Measurements from ENCODE around the gene ANAPC4. TPM values are rescaled to one million over a fixed set of nuclear protein-coding genes. Genes with fewer than 3 reads are reported as not detected.

ANAPC4 gene
- total and polyA plus RNA-seq, 5 donors = 10.3 to 16.0 (median 15.1) TPM

- intact Hi-C loops (cut with DNase I) = no loop called here
Measured at GRCh38 chr4:25451676-25452075, 74.6 kb downstream of the ANAPC4 start.

DNA sequence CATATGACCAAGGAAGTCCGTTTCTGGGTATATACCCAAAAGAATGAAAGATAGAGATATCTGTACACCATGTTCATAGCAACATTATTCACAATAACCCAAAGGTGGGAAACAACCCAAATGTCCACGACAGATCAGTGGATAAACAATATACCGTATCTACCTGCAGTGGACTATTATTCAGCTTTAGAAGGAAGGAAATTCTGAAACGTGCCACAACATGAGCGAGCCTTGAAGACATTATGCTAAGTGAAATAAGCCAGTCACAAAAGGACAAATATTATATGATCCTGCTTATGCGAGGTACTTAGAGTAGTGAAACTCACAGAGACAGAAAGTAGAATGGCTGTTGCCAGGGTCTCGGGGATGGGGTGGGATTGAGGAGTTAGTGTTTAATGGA is 75.0 kb downstream of the ANAPC4 start:
- DNase-seq = no peak
- intact Hi-C loops (cut with DNase I) = no loop called here
- no peaks in the 10 kb centered on the region for H3K9me3 ChIP-seq (ENCODE audit: control insufficient read depth, low read length)
- H3K4me1 ChIP-seq (ENCODE audit: control insufficient read depth, insufficient read depth, low read length) = no peaks in the 10 kb centered on the region
- 92% methylated on average over 7 of the region's 7 CpGs for WGBS
- H3K27ac ChIP-seq (ENCODE audit: low read length) = no peak overlapping the region
- no peaks in the 10 kb centered on the region for H3K27me3 ChIP-seq (ENCODE audit: control insufficient read depth, insufficient read depth)
- no peak for ATAC-seq
- no peak overlapping the region for H3K4me3 ChIP-seq (ENCODE audit: low read length)

More at GRCh38 chr4:25451676-25452075, 74.6 kb downstream of the ANAPC4 start:
- DNase-seq (no peak), ATAC-seq (no peak)
- Histone ChIP-seq H3K4me3 (ENCODE audit: low read length) (no peak overlapping the region), H3K27me3 (ENCODE audit: control insufficient read depth, insufficient read depth) (no peaks in the 10 kb centered on the region), H3K27ac (ENCODE audit: low read length) (no peak overlapping the region), H3K9me3 (ENCODE audit: control insufficient read depth, low read length) (no peaks in the 10 kb centered on the region), H3K4me1 (ENCODE audit: control insufficient read depth, insufficient read depth, low read length) (no peaks in the 10 kb centered on the region)
- 95% methylated on average over 2 of the region's 2 CpGs for WGBS

DNA sequence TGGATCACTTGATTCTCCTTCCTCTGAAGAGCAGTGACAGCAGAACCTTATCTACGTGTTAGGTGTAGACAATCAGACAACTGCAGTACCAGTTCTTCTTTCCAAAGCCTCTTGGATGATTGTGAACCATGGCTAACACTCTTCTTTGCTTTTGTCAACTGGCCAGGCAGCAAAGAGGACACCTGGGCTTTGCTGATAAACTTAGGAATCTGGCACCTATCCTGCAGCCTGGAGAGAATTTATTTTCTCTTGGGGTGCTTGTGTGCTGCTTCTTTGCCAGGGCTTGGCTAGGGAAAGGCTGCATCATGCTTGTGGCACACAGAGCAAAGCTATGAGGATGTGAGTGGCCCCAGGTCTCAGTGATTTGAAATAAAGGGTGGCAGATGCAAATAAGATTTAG is 77.4 kb downstream of the ANAPC4 start:
- H3K27me3 ChIP-seq (ENCODE audit: control insufficient read depth, insufficient read depth) = no peaks in the 10 kb centered on the region
- intact Hi-C loops (cut with DNase I) = no loop called here
- ATAC-seq (no peak), DNase-seq (no peak)
- H3K9me3 ChIP-seq (ENCODE audit: control insufficient read depth, low read length) = no peaks in the 10 kb centered on the region
- no peaks in the 10 kb centered on the region for H3K4me1 ChIP-seq (ENCODE audit: control insufficient read depth, insufficient read depth, low read length)
- 50% methylated on average over 1 of the region's 1 CpG for WGBS
- H3K27ac ChIP-seq (ENCODE audit: low read length) = no peak overlapping the region
- H3K4me3 ChIP-seq (ENCODE audit: low read length) = no peak overlapping the region

- Histone ChIP-seq H3K27me3 (ENCODE audit: control insufficient read depth, insufficient read depth) (no peaks in the 10 kb centered on the region), H3K9me3 (ENCODE audit: control insufficient read depth, low read length) (no peaks in the 10 kb centered on the region), H3K4me3 (ENCODE audit: low read length) (no peak overlapping the region), H3K4me1 (ENCODE audit: control insufficient read depth, insufficient read depth, low read length) (no peaks in the 10 kb centered on the region), H3K27ac (ENCODE audit: low read length) (no peak overlapping the region)
- intact Hi-C loops (cut with DNase I) = no loop called here
- WGBS = 63% methylated on average over 3 of the region's 3 CpGs
- ATAC-seq (peak in 1 of 2 donors; percentile 93), DNase-seq (no peak)
Measured at GRCh38 chr4:25457053-25457715, 80.1 kb downstream of the ANAPC4 start.

DNA sequence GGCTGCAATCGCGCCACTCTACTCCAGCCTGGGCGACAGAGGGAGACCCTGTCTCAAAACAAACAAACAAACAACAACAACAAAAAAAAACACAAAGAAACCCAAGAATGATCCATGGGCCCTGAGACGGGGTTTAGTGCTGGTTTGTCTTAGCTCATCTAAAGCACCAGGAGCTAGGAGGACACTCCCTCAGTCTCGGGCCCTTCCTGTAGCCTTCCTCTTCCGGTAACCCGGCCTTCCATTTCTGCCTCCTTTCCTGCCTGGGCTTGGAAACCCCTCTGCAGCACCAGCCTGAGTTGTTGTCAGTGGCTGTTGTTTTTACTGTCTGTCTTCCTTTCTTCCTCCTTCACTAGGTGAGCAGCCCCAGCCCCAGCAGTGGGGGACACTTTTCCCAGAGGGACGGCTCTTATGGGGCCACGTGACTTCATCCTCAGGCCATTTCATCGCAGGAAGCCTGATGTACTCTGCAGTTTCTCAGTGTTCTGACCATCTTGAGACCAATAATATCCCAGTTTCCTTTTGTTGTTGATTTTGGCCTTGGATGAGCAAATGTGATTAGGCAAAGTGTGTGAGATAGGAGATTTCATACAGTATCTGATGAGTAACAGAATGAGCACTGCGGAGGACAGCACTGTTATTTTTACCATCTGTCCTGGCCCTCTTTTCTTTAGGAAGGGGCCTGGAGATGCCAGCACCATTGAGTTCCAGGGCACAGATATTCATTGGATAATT is 90.1 kb downstream of the ANAPC4 start:
- Histone ChIP-seq H3K27me3 (ENCODE audit: control insufficient read depth, insufficient read depth) (no peaks in the 10 kb centered on the region), H3K9me3 (ENCODE audit: control insufficient read depth, low read length) (no peaks in the 10 kb centered on the region), H3K4me3 (ENCODE audit: low read length) (no peak overlapping the region), H3K27ac (ENCODE audit: low read length) (no peak overlapping the region), H3K4me1 (ENCODE audit: control insufficient read depth, insufficient read depth, low read length) (no peaks in the 10 kb centered on the region)
- intact Hi-C loops (cut with DNase I) = no loop called here
- ATAC-seq (peak in 1 of 2 donors; percentile 82), DNase-seq (no peak)
- WGBS = 64% methylated on average over 11 of the region's 11 CpGs

GRCh38 chr4:25467843-25468242 is 90.8 kb downstream of the ANAPC4 start:
- intact Hi-C loops (cut with DNase I) = no loop called here
- Histone ChIP-seq H3K9me3 (ENCODE audit: control insufficient read depth, low read length) (no peaks in the 10 kb centered on the region), H3K27ac (ENCODE audit: low read length) (no peak overlapping the region), H3K4me1 (ENCODE audit: control insufficient read depth, insufficient read depth, low read length) (no peaks in the 10 kb centered on the region), H3K27me3 (ENCODE audit: control insufficient read depth, insufficient read depth) (no peaks in the 10 kb centered on the region), H3K4me3 (ENCODE audit: low read length) (no peak overlapping the region)
- DNase-seq (no peak), ATAC-seq (peak in 1 of 2 donors; percentile 78)
- WGBS = 65% methylated on average over 5 of the region's 5 CpGs

Other genes with a start within 250 kb of the ANAPC4 start
- gene SEPSECS, start 216.8 kb upstream of the ANAPC4 start, total RNA-seq = 1 to 10 TPM; 4.4 to 6.4 (median 4.7) TPM
- gene SEPSECS, start 216.8 kb upstream of the ANAPC4 start, polyA plus RNA-seq = 2.1 TPM
- 1 to 10 TPM; 2.3 to 4.0 (median 3.1) TPM for gene PI4K2B, start 143.2 kb upstream of the ANAPC4 start, total RNA-seq
- gene PI4K2B, start 143.2 kb upstream of the ANAPC4 start, polyA plus RNA-seq = 2.5 TPM
- gene ZCCHC4, start 64.5 kb upstream of the ANAPC4 start, total RNA-seq = 10 to 100 TPM in 3 of 4 donors, 1 to 10 TPM in 1; 8.3 to 12.7 (median 11.1) TPM
- 5.3 TPM for gene ZCCHC4, start 64.5 kb upstream of the ANAPC4 start, polyA plus RNA-seq

All from right cardiac atrium (tissue), 5 donors.